Immature natural killer cell (primary cell): ENCODE data around the gene NMNAT3. TPM values are rescaled to one million over a fixed set of nuclear protein-coding genes. Genes with fewer than 3 reads are reported as not detected.

Source experiments
- DNase-seq, 3 donors: peaks; one replicate each; pipeline ENCODE4 v3.0.0; 2022; ENCODE audit warnings: mixed read lengths in 1 of 3
- H3K27ac Mint-ChIP-seq, 6 donors: one replicate each; pipeline ENCODE4 v1.8.0; 2020; ENCODE audit warnings: mixed read lengths in 6 of 6, mild to moderate bottlenecking in 5 of 6, inconsistent platforms in 4 of 6, moderate library complexity in 3 of 6
- H3K27me3 Mint-ChIP-seq, 3 donors: one replicate each; pipeline ENCODE4 v1.8.0; 2020 to 2021; ENCODE audit warnings: low read depth in 3 of 3, mild to moderate bottlenecking in 3 of 3, mixed read lengths in 3 of 3, moderate library complexity in 3 of 3, inconsistent platforms in 1 of 3
- H3K36me3 Mint-ChIP-seq, 3 donors: one replicate each; pipeline ENCODE4 v1.8.0; 2020; ENCODE audit warnings: mixed read lengths in 3 of 3, inconsistent platforms in 2 of 3, mild to moderate bottlenecking in 2 of 3
- H3K4me1 Mint-ChIP-seq, 2 donors: one replicate each; pipeline ENCODE4 v1.8.0; 2020; ENCODE audit warnings: inconsistent platforms in 2 of 2, mild to moderate bottlenecking in 2 of 2, mixed read lengths in 2 of 2, moderate library complexity in 1 of 2
- H3K4me3 Mint-ChIP-seq, 5 donors: one replicate each; pipeline ENCODE4 v1.8.0; 2020; ENCODE audit warnings: mild to moderate bottlenecking in 5 of 5, mixed read lengths in 5 of 5, inconsistent platforms in 3 of 5, moderate library complexity in 3 of 5
- H3K9me3 Mint-ChIP-seq, 6 donors: one replicate each; pipeline ENCODE4 v1.8.0; 2020; ENCODE audit warnings: mild to moderate bottlenecking in 6 of 6, mixed read lengths in 6 of 6, inconsistent platforms in 4 of 6, moderate library complexity in 3 of 6
- polyA plus RNA-seq, 3 donors: library from polyadenylated mRNA; unstranded; fragments of 300-500 nt; fragmentation: Illumina TruSeq; gene quantifications; one replicate each; pipeline ENCODE4 v1.2.3, GENCODE V29; 2021

The NMNAT3 gene
- polyA plus RNA-seq, 3 donors from 2014 or later, result 1.4 to 7.1 (median 2.5) TPM

DNA sequence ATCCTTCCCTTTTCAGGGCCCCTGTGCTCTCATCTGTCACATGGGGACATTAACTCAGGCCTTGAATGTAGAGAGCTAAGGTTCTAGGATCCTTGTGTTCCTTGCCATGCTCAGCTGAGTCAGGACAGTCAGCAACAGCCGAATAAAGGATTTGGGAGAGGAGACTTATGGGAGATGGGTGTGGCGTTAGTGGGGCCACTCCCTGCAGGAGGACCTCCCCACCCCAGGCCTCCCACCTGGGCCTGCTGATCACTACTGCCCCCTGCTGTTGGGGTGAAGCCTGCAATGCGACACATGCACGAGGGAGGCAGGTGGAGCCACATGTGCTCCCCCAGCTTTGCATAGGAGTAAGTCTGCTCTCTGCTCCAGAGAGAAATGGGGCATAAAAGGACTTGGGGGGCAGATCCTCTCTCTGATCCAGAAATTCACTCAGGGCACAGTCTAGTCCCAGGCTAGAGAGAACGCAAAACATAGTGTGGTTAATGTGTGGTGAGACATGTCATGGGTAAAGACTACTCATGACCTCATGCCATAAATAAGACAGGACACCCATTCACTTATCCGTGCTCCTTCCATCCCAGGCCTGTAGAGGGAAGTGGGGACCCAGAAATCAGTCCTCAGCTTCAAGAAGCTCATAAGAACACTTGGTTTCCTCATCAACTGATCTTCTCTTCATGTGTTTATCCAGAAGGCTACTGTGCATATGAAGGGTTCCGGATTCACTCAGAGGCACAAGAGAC lies 157.6 kb downstream of the NMNAT3 start:
- no peaks in the 10 kb centered on the region for H3K4me1 Mint-ChIP-seq

DNA sequence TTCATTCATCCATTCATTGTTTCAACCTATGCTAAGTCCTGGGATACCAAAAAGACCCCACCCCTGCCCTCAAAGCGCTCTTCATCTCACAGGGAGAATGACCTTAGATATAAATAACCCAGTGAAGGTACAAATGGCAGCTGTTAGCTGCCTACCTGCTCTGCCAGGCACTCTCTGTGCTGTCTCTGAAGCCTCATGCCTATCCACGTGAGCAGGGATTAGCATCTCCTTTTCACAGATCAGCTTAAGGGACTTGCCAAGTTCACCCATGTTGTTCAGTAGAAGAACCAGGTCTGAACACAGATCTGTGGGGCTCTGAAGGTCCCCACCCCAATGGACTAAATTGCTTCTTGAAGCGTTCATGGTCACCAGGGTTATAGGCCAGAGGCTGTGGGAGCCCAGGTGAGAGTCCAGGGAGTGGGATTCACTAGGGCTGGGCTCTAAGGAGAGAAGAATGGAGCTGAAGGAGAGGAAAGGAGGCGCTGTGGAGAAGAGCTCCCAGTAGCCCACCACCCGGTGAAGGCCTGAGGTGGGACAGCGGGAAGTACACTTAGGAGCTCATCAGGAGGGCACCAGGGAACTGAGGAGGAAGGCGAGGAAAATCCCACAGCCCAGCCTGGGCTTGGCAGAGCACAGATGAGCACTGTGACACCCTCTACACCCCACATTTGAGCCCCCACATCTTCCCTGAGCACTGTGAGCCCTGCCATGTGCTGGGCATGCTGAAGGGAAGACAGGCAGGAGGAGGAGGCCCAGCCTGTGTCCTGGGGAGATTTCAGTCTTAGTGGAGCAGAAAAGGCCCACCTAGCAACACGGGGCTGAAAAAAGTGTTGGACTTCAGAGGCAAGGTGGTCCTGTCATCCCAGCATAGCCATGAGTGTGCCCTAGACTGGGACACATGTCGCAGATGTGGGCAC lies 158.6 kb downstream of the NMNAT3 start:
- no peak overlapping the region for H3K4me3 Mint-ChIP-seq
- H3K9me3 Mint-ChIP-seq, result peaks cover 0 to 2% (median 0%) of the 10 kb centered on the region in 6 donors
- H3K27ac Mint-ChIP-seq, result no peak overlapping the region
- no peaks in the 10 kb centered on the region for H3K36me3 Mint-ChIP-seq
- H3K27me3 Mint-ChIP-seq, result peaks cover 0 to 4% (median 0%) of the 10 kb centered on the region in 3 donors
- no peak for DNase-seq
- H3K4me1 Mint-ChIP-seq, result no peaks in the 10 kb centered on the region

More for the DNA sequence above, 157.6 kb downstream of the NMNAT3 start:
- no peak for DNase-seq
- H3K36me3 Mint-ChIP-seq, result no peaks in the 10 kb centered on the region
- H3K27me3 Mint-ChIP-seq, result peaks cover 0 to 3% (median 1%) of the 10 kb centered on the region in 3 donors
- no peak overlapping the region for H3K27ac Mint-ChIP-seq
- H3K9me3 Mint-ChIP-seq, result peaks cover 0 to 2% (median 0%) of the 10 kb centered on the region in 6 donors
- no peak overlapping the region for H3K4me3 Mint-ChIP-seq

DNA sequence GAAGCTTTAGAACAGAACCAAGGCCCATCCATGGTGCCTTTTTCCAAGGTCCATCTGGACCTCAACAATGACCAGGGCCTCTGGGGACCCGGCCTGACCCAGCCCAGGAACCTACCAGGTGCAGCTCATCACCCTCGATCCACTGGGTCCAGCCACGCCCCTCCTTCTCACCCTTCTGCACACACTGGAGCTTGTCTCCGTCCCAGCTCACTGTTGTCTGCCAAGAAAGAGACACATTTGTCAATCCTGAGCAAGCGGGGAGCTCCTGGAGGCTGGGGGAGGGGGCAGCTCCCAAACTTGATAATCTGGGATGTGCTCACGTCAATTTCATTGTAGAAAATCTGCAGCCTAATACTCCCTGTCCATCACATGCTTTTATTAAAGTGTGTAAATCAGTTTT lies 159.5 kb downstream of the NMNAT3 start:
- H3K36me3 Mint-ChIP-seq, result no peaks in the 10 kb centered on the region
- H3K4me1 Mint-ChIP-seq, result no peaks in the 10 kb centered on the region
- peaks cover 0 to 2% (median 0%) of the 10 kb centered on the region in 6 donors for H3K9me3 Mint-ChIP-seq
- no peak overlapping the region for H3K4me3 Mint-ChIP-seq
- no peak for DNase-seq
- no peak overlapping the region for H3K27ac Mint-ChIP-seq
- H3K27me3 Mint-ChIP-seq, result peaks cover 0 to 4% (median 0%) of the 10 kb centered on the region in 3 donors

DNA sequence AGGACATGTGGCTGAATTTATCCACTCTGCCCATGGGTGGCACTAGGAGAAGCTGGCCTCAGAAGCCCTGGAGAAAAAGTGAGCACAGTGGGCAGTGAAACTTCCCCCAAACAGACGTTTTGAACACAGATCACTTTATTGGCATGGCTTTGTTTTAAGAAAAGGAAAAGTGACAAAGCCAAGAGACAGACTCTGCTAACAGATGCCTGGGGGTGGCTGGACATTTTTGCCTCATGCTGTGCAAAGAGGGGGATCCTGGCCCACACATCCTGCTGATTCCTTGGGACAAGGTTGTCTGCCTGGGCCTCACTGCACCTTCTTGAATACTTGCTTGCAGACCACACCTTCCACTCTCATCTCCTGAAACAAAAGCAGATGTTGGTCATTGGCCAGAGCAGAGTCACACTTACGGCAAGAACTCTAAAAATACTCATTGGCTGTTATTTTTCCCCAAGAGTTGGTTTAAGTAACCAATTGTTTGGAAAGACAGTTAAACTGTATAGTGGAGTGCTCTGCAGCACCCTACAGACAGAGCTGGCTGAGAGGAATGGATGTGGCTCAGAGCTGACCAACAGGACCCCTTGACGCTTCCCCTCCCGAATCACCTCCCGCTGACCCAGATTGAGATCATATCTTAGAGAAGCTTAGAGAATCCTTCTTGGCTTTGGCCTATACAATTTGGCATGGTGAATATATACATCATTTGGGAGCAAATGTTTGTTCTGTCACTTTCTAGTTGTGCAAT lies 160.3 kb downstream of the NMNAT3 start:
- H3K36me3 Mint-ChIP-seq, result no peaks in the 10 kb centered on the region
- H3K4me3 Mint-ChIP-seq, result no peak overlapping the region
- no peak for DNase-seq
- peaks cover 0 to 4% (median 0%) of the 10 kb centered on the region in 3 donors for H3K27me3 Mint-ChIP-seq
- H3K27ac Mint-ChIP-seq, result no peak overlapping the region
- no peaks in the 10 kb centered on the region for H3K4me1 Mint-ChIP-seq
- peaks cover 0 to 2% (median 0%) of the 10 kb centered on the region in 6 donors for H3K9me3 Mint-ChIP-seq

DNA sequence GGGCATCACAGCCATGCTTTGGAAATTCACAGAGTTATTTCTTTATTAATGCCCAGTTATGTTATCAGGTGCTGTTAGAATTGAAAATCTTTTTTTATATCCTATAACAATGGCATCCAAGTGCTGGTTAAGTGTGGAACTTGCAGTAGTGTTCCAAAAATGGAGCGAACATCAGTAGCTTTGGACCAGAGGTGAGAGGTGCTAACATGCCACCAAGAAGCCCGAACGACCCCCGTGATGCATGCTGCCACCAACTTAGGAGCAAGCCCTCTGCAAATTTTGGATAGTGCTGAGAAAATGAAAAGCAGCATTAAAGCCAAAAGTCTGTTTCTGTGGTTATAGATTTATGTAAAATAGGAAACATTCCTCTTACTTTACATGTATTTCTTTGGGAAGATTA lies 163.0 kb downstream of the NMNAT3 start:
- H3K36me3 Mint-ChIP-seq, result no peaks in the 10 kb centered on the region
- H3K27me3 Mint-ChIP-seq, result peaks cover 0 to 6% (median 0%) of the 10 kb centered on the region in 3 donors
- peaks cover 0 to 2% (median 0%) of the 10 kb centered on the region in 6 donors for H3K9me3 Mint-ChIP-seq
- H3K27ac Mint-ChIP-seq, result no peak overlapping the region
- no peak overlapping the region for H3K4me3 Mint-ChIP-seq
- H3K4me1 Mint-ChIP-seq, result no peaks in the 10 kb centered on the region
- no peak for DNase-seq

Other genes with a start within 250 kb of the NMNAT3 start
- gene RBP2, start 201.5 kb downstream of the NMNAT3 start, polyA plus RNA-seq, result not detected
- gene RBP1, start 138.2 kb downstream of the NMNAT3 start, polyA plus RNA-seq, result not detected